A673 (cell line): ENCODE results near the gene MYMK.

Source experiments
- EZH2 ChIP-seq: fragments of 200-600 bp; sonication (generic); IDR thresholded peaks from 2 replicates; pipeline ENCODE4 v1.6.1; 2017; ENCODE audit warnings: borderline replicate concordance, low read depth, mild to moderate bottlenecking, mixed read lengths, antibody characterized with exemption, low read length; ENCODE audit not compliant: poor library complexity, severe bottlenecking
- TF ChIP-seq, protein P1 (sequence below): fragments of 300-800, 200-600 bp; sonication (generic); conservative IDR thresholded peaks from 2 replicates; pipeline ENCODE4 v1.5.1; 2017; ENCODE audit warnings: low read depth, mild to moderate bottlenecking, antibody characterized with exemption, low read length, moderate library complexity, mixed read lengths

DNA sequence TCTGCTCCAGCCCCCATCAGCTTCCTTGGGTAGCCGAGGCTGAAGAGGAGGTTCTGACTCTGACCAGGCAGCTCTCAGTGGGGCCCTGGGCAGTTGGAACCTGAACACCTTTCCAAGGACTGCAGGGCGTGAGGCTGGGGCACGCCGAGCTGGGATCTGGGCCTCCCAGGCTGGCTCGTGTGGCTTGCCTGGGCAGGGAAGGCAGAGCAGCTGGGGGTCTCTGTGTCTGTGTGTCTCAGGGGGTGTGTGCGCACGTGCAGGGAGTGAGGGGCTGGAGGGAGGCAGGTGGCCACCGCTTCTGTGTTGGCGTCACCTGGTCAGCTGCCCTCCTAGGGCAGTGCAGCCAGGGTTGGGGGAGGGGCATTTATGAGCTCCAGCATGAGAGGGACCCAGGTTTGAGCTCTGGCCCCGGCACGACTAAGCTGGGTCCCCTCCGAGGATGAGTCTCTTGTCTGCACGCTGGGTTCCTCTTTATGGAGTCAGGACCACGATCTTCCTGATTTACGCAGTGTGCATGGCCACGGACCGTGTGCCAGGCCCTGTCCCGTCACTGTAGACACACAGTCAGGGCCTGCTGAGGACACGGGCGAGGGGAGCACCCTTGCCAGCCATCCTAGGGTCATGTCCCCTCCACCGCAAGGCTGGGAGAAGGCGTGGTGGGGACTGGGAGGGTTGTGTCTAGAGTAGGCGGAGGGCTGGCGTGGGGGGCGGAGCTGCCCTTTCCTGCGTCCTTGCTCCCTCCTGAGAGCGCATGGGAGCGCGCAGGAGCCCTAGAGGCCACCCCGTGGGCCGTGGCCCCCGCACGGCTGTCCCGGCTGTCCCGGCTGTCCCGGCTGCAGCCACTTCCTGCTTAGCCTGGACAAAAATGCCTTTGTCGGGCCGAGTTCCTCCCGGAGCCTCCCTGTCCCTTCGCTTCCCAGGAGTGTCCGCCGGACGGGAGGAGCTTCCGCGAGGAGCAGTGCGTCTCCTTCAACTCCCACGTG is 14.4 kb upstream of the MYMK start:
- no peak for TF ChIP-seq EZH2
- TF ChIP-seq, protein P1, sequence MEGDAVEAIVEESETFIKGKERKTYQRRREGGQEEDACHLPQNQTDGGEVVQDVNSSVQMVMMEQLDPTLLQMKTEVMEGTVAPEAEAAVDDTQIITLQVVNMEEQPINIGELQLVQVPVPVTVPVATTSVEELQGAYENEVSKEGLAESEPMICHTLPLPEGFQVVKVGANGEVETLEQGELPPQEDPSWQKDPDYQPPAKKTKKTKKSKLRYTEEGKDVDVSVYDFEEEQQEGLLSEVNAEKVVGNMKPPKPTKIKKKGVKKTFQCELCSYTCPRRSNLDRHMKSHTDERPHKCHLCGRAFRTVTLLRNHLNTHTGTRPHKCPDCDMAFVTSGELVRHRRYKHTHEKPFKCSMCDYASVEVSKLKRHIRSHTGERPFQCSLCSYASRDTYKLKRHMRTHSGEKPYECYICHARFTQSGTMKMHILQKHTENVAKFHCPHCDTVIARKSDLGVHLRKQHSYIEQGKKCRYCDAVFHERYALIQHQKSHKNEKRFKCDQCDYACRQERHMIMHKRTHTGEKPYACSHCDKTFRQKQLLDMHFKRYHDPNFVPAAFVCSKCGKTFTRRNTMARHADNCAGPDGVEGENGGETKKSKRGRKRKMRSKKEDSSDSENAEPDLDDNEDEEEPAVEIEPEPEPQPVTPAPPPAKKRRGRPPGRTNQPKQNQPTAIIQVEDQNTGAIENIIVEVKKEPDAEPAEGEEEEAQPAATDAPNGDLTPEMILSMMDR: no peak
